Endothelial cell of hepatic sinusoid (primary cell): ENCODE measurements around the gene MLXIPL.
"Not testable (repeated sequence)": the region's sequence is repeated elsewhere in the genome, so short reads cannot be mapped to it uniquely, and the experiment has no call there.

ENCODE experiments used
- in situ Hi-C: cut with HindIII; loops from 2 replicates; pipeline ENCODE4 v1.10.0; 2017; ENCODE audit warnings: low sequenced_read_pairs

MLXIPL gene

GRCh38 chr7:73556208-73557107, 67.9 kb downstream of the MLXIPL start:
- in situ Hi-C loops, result no loop called here

GRCh38 chr7:73555411-73555982, 68.8 kb downstream of the MLXIPL start:
- in situ Hi-C loops, result no loop called here

GRCh38 chr7:73550093-73550492, 74.2 kb downstream of the MLXIPL start:
- in situ Hi-C loops, result not testable (repeated sequence)

GRCh38 chr7:73549176-73549575, 75.1 kb downstream of the MLXIPL start:
- in situ Hi-C loops, result no loop called here

- in situ Hi-C loops, result no loop called here
These were observed 76.5 kb downstream of the MLXIPL start for GRCh38 chr7:73547841-73548240.

GRCh38 chr7:73544678-73545077, 79.6 kb downstream of the MLXIPL start:
- in situ Hi-C loops, result no loop called here
